ENCODE results near the gene ADM5. TPM values are rescaled to one million over a fixed set of nuclear protein-coding genes. Genes with fewer than 3 reads are reported as not detected.

ADM5 gene
- total and polyA plus RNA-seq, 10 of the 15 experiments (the other 5 are each of a cell fraction or from before 2014, with no cell fraction given) = 0.05 to 6.0 (median 1.2) TPM; not detected in 1

DNA sequence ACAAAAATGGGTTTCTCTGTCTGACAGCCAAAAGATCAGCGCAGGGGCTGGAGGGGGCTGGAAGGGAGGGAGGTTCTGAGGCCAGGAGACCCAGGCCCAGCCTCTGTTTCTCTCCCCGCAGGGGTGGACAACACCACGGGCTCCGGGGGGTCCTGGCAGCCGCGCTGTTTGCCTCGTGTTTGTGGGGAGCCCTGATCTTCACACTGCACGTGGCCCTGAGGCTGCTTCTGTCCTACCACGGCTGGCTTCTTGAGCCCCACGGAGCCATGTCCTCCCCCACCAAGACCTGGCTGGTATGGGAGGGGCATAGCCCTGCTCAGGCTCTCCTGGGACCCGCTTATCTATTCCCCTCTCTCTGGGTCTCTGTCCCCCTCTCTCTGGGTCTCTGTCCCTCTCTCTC, 11.2 kb downstream of the ADM5 start:
- Histone ChIP-seq H3K4me2 (ENCODE audit: control insufficient read depth, insufficient read depth) (no peak overlapping the region), H3K4me3 (no peak overlapping the region), H3K36me3 (ENCODE audit: control insufficient read depth in 2 of 2, insufficient read depth in 2 of 2, low read length in 1 of 2) (no peaks in the 10 kb centered on the region), H3K4me1 (ENCODE audit: control insufficient read depth, insufficient read depth, low read length) (no peaks in the 10 kb centered on the region), H3K27me3 (replicated peaks in 1 of 2; ENCODE audit: control insufficient read depth in 2 of 2, insufficient read depth in 2 of 2, low read length in 1 of 2) (no peaks in the 10 kb centered on the region), H4K20me1 (ENCODE audit: control insufficient read depth, insufficient read depth) (no peaks in the 10 kb centered on the region), H3K9ac (ENCODE audit: control insufficient read depth, insufficient read depth, low read length) (no peak overlapping the region), H2AFZ (ENCODE audit: control insufficient read depth, low read depth, low read length) (no peak overlapping the region), H3K9me3 (replicated peaks; ENCODE audit: control insufficient read depth, insufficient read depth, low read length) (no peaks in the 10 kb centered on the region), H3K27ac (ENCODE audit: control insufficient read depth, insufficient read depth) (no peak overlapping the region), H3K79me2 (ENCODE audit: control insufficient read depth, insufficient read depth, low read length) (no peaks in the 10 kb centered on the region)
- CTCF ChIA-PET = interaction anchor here (0.6 kb wide), 1 partner anchor 613 kb away, joined by 3 read pairs; no protein-coding TSS in a partner anchor
- DNase-seq (ENCODE audit: low read depth, low spot score) (no peak), FAIRE-seq (no peak), ATAC-seq (no peak)
- intact Hi-C loops (cut with micrococcal nuclease; ENCODE audit: unreplicated experiment) = no loop called here
- POLR2A ChIA-PET = no interaction called here
- RAD21 ChIA-PET (ENCODE audit: unreplicated experiment) = no interaction called here
- no TSS peak for BruUV-seq (replicated peaks)
- in situ Hi-C loops (cut with MboI) = no loop called here
- no peak for TF ChIP-seq MYB (IDR thresholded peaks at IDR 0.05; ENCODE audit: borderline replicate concordance, low read depth, low read length)
- SMC1A ChIA-PET (ENCODE audit: uncharacterized antibody, unreplicated experiment) = no interaction called here
- WGBS (ENCODE audit: insufficient coverage, insufficient replicate concordance, low lambda C conversion rate, missing lambda C conversion rate) = 35% methylated on average over 11 of the region's 11 CpGs

DNA sequence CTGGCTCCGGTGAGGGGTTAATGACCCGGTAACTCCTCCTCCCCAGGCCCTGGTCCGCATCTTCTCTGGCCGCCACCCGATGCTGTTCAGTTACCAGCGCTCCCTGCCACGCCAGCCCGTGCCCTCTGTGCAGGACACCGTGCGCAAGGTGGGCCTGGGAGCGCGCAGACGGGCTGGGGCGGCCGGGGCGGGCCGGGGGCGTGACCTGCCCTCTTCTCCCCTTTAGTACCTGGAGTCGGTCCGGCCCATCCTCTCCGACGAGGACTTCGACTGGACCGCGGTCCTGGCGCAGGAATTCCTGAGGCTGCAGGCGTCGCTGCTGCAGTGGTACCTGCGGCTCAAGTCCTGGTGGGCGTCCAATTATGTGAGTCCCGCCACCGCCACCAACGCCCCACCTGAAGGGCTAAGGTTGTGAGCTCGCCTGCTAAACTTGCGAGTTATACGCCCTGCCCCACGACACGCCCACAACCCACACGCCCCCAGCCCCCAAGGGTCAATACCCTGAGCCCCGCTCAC, 11.9 kb downstream of the ADM5 start:
- in situ Hi-C loops (cut with MboI) = no loop called here
- TF ChIP-seq ZNF687 (IDR thresholded peaks at IDR 0.05) (no peak), SIX5 (IDR thresholded peaks at IDR 0.05; ENCODE audit: low read depth, low read length, severe bottlenecking) (no peak), NR2F1 (conservative IDR thresholded peaks at IDR 0.05) (no peak), MYB (IDR thresholded peaks at IDR 0.05; ENCODE audit: borderline replicate concordance, low read depth, low read length) (no peak), RAD51 (IDR thresholded peaks at IDR 0.05) (no peak), RCOR1 (conservative IDR thresholded peaks at IDR 0.05; ENCODE audit: low read depth, low read length) (no peak), SREBF1 (IDR thresholded peaks at IDR 0.05; ENCODE audit: low read length) (no peak), CHD2 (IDR thresholded peaks at IDR 0.05; ENCODE audit: borderline replicate concordance, low read depth, low read length) (no peak), IKZF1 (conservative IDR thresholded peaks at IDR 0.05) (no peak), ASH2L (IDR thresholded peaks at IDR 0.05; ENCODE audit: borderline replicate concordance, low read depth) (no peak)
- TF ChIP-seq, protein P1, sequence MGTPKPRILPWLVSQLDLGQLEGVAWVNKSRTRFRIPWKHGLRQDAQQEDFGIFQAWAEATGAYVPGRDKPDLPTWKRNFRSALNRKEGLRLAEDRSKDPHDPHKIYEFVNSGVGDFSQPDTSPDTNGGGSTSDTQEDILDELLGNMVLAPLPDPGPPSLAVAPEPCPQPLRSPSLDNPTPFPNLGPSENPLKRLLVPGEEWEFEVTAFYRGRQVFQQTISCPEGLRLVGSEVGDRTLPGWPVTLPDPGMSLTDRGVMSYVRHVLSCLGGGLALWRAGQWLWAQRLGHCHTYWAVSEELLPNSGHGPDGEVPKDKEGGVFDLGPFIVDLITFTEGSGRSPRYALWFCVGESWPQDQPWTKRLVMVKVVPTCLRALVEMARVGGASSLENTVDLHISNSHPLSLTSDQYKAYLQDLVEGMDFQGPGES (IDR thresholded peaks at IDR 0.05) = no peak
- no peak overlapping the region for H3K4me3 ChIP-seq
- no peaks in the 10 kb centered on the region for H4K20me1 ChIP-seq (ENCODE audit: control insufficient read depth, insufficient read depth)
- no peaks in the 10 kb centered on the region for H3K9me3 ChIP-seq (replicated peaks; ENCODE audit: control insufficient read depth, insufficient read depth, low read length)
- no peaks in the 10 kb centered on the region for H3K79me2 ChIP-seq (ENCODE audit: control insufficient read depth, insufficient read depth, low read length)
- ChIA-PET POLR2A (no interaction called here), RAD21 (ENCODE audit: unreplicated experiment) (no interaction called here), CTCF (no interaction called here), SMC1A (ENCODE audit: uncharacterized antibody, unreplicated experiment) (no interaction called here)
- H2AFZ ChIP-seq (ENCODE audit: control insufficient read depth, low read depth, low read length) = no peak overlapping the region
- no peaks in the 10 kb centered on the region for H3K27me3 ChIP-seq (replicated peaks in 1 of 2; ENCODE audit: control insufficient read depth in 2 of 2, insufficient read depth in 2 of 2, low read length in 1 of 2)
- H3K36me3 ChIP-seq (ENCODE audit: control insufficient read depth in 2 of 2, insufficient read depth in 2 of 2, low read length in 1 of 2) = no peaks in the 10 kb centered on the region
- no peak for ATAC-seq
- no peak for FAIRE-seq
- DNase-seq (ENCODE audit: low read depth, low spot score) = no peak
- H3K4me2 ChIP-seq (ENCODE audit: control insufficient read depth, insufficient read depth) = no peak overlapping the region
- 55% methylated on average over 38 of the region's 40 CpGs for whole genome bisulfite sequencing (ENCODE audit: insufficient coverage, insufficient replicate concordance, low lambda C conversion rate, missing lambda C conversion rate)
- BruUV-seq (replicated peaks) = no TSS peak
- no peak overlapping the region for H3K9ac ChIP-seq (ENCODE audit: control insufficient read depth, insufficient read depth, low read length)
- intact Hi-C loops (cut with micrococcal nuclease; ENCODE audit: unreplicated experiment) = no loop called here
- H3K27ac ChIP-seq (ENCODE audit: control insufficient read depth, insufficient read depth) = no peak overlapping the region
- no peaks in the 10 kb centered on the region for H3K4me1 ChIP-seq (ENCODE audit: control insufficient read depth, insufficient read depth, low read length)
